ENCODE results near the gene KYNU. TPM values are rescaled to one million over a fixed set of nuclear protein-coding genes. Genes with fewer than 3 reads are reported as not detected.
A peak's percentile ranks its signal among the peaks of the same experiment; 100 is the strongest.
"Not testable (repeated sequence)": the region's sequence is repeated elsewhere in the genome, so short reads cannot be mapped to it uniquely, and the experiment has no call there.

KYNU gene
- total RNA-seq, 8 experiments from 2014 or later: 0.04 to 0.57 (median 0.36) TPM; not detected in 1

GRCh38 chr2:142937347-142937746 is 59.9 kb downstream of the KYNU start:
- no peak for ATAC-seq (replicated peaks in 6 of 8)
- Histone ChIP-seq H3K4me3 (no peak overlapping the region), H3K4me1 (replicated peaks in 1 of 2) (no peaks in the 10 kb centered on the region), H3K27ac (no peak overlapping the region)
- in situ Hi-C loops (cut with MboI; ENCODE audit: low pct_unique_long_range_greater_than_20kb in 2 of 9, low sequenced_read_pairs in 9 of 9, unreplicated experiment in 9 of 9): no loop called here
- 45 to 94% (median 68%) methylated on average over 1 to 3 of the region's 3 CpGs; no CpG with 5 or more reads in 2 of the 10 experiments for WGBS, 10 experiments

GRCh38 chr2:142938240-142938639 is 60.8 kb downstream of the KYNU start:
- WGBS, 10 experiments: 46 to 100% (median 81%) methylated on average over 2 to 5 of the region's 5 CpGs
- no peak for ATAC-seq (replicated peaks in 6 of 8)
- Histone ChIP-seq H3K27ac (no peak overlapping the region), H3K4me1 (replicated peaks in 1 of 2) (no peaks in the 10 kb centered on the region), H3K4me3 (no peak overlapping the region)
- in situ Hi-C loops (cut with MboI; ENCODE audit: low pct_unique_long_range_greater_than_20kb in 2 of 9, low sequenced_read_pairs in 9 of 9, unreplicated experiment in 9 of 9): no loop called here

DNA sequence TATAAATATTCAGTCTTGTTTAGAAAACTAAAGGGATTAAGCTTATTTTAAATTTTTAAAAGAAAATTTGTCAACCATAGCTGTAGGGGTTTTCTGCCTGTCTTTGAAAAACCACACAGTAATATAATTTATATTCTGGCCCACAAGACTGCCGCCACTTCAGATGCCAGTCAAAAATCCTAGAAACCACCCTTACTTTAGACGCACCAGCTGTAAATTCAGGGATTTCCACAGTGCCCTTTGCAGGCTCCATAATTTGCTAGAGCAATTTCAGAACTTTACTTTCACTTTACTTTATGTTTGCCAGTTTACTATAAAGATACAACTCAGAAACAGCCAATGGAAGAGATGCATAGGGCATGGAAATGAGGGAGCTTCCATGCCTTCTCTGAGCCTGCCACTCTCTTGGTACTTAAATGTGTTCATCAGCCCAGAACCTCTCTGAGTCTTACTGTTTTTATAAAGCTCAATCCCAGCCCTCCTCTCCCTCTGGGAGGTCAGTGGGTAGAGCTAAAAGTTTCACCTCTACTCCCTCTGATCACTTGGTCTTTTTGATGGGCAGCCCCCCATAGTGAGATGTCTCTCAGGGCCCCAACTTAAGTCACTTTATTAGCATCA is 63.3 kb downstream of the KYNU start:
- H3K4me1 ChIP-seq (replicated peaks in 1 of 2): no peaks in the 10 kb centered on the region
- ATAC-seq (replicated peaks in 6 of 8): peak in 1 of 8 experiments; percentile 13
- no peak overlapping the region for H3K27ac ChIP-seq
- H3K4me3 ChIP-seq: no peak overlapping the region
- in situ Hi-C loops (cut with MboI; ENCODE audit: low pct_unique_long_range_greater_than_20kb in 2 of 9, low sequenced_read_pairs in 9 of 9, unreplicated experiment in 9 of 9): no loop called here
- WGBS, 10 experiments: 13 to 100% (median 79%) methylated on average over 1 to 2 of the region's 2 CpGs; no CpG with 5 or more reads in 1 of the 10 experiments

GRCh38 chr2:142942690-142943089 is 65.2 kb downstream of the KYNU start:
- Histone ChIP-seq H3K27ac (no peak overlapping the region), H3K4me3 (no peak overlapping the region), H3K4me1 (replicated peaks in 1 of 2) (no peaks in the 10 kb centered on the region)
- 40 to 100% (median 73%) methylated on average over 1 of the region's 1 CpG; no CpG with 5 or more reads in 5 of the 10 experiments for WGBS, 10 experiments
- peak in 3 of 8 experiments; percentile 79 to 93 (median 90) for ATAC-seq (replicated peaks in 6 of 8)
- in situ Hi-C loops (cut with MboI; ENCODE audit: low pct_unique_long_range_greater_than_20kb in 2 of 9, low sequenced_read_pairs in 9 of 9, unreplicated experiment in 9 of 9): no loop called here

GRCh38 chr2:142944264-142944663 is 66.8 kb downstream of the KYNU start:
- Histone ChIP-seq H3K4me1 (replicated peaks in 1 of 2) (no peaks in the 10 kb centered on the region), H3K27ac (no peak overlapping the region), H3K4me3 (no peak overlapping the region)
- ATAC-seq (replicated peaks in 6 of 8): peak; percentile 36 to 78 (median 62)
- in situ Hi-C loops (cut with MboI; ENCODE audit: low pct_unique_long_range_greater_than_20kb in 2 of 9, low sequenced_read_pairs in 9 of 9, unreplicated experiment in 9 of 9): no loop called here

DNA sequence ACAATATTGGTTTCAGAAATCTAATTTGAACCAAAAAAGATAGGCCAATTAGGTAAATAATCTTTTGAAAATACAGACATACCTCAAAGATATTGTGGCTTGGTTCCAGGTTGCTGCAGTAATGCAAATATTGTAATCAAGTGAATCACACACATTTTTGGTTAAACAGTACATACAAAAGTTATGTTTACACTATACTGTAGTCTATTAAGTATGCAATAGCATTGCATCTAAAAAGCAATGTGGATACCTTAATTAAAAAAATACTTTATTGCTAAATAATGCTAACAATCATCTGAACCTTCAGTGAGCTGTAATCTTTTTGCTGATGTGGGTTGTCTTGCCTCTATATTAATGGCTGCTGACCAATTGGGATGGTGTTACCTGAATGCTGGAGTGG is 67.3 kb downstream of the KYNU start:
- Histone ChIP-seq H3K27ac (no peak overlapping the region), H3K4me3 (no peak overlapping the region), H3K4me1 (replicated peaks in 1 of 2) (no peaks in the 10 kb centered on the region)
- no peak for ATAC-seq (replicated peaks in 6 of 8)
- in situ Hi-C loops (cut with MboI; ENCODE audit: low pct_unique_long_range_greater_than_20kb in 2 of 9, low sequenced_read_pairs in 9 of 9, unreplicated experiment in 9 of 9): no loop called here

GRCh38 chr2:142946941-142947340 is 69.5 kb downstream of the KYNU start:
- 60 to 100% (median 68%) methylated on average over 1 of the region's 1 CpG; no CpG with 5 or more reads in 6 of the 10 experiments for WGBS, 10 experiments
- H3K27ac ChIP-seq: no peak overlapping the region
- in situ Hi-C loops (cut with MboI; ENCODE audit: low pct_unique_long_range_greater_than_20kb in 2 of 9, low sequenced_read_pairs in 9 of 9, unreplicated experiment in 9 of 9): no loop called here
- no peaks in the 10 kb centered on the region for H3K4me1 ChIP-seq (replicated peaks in 1 of 2)
- no peak for ATAC-seq (replicated peaks in 6 of 8)
- H3K4me3 ChIP-seq: no peak overlapping the region

DNA sequence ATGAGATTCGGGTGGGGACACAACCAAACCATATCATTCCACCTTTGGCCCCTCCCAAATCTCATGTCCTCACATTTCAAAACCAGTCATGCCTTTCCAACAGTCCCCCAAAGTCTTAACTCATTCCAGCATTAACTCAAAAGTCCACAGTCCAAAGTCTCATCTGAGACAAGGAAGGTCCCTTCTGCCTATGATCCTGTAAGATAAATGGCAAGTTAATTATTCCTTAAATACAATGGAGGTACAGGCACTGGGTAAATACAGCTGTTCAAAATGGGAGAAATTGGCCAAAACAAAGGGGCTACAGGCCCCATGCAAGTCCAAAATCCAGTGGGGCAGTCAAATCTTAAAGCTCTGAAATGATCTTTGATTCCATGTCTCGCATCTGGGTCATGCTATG is 71.3 kb downstream of the KYNU start:
- H3K27ac ChIP-seq; H3K4me1 ChIP-seq (replicated peaks in 1 of 2); ATAC-seq (replicated peaks in 6 of 8); in situ Hi-C loops (cut with MboI; ENCODE audit: low pct_unique_long_range_greater_than_20kb in 2 of 9, low sequenced_read_pairs in 9 of 9, unreplicated experiment in 9 of 9); H3K4me3 ChIP-seq: not testable (repeated sequence)
- WGBS, 10 experiments: 8 to 100% (median 69%) methylated on average over 1 to 2 of the region's 2 CpGs; no CpG with 5 or more reads in 3 of the 10 experiments

- not testable (repeated sequence) for H3K27ac ChIP-seq; H3K4me1 ChIP-seq (replicated peaks in 1 of 2); ATAC-seq (replicated peaks in 6 of 8); H3K4me3 ChIP-seq
- in situ Hi-C loops (cut with MboI; ENCODE audit: low pct_unique_long_range_greater_than_20kb in 2 of 9, low sequenced_read_pairs in 9 of 9, unreplicated experiment in 9 of 9): loop anchor here in 1 of 9 experiments (25.0 kb wide), 1 partner anchor 263 kb away; no protein-coding TSS in a partner anchor
- 69 to 100% (median 96%) methylated on average over 1 to 2 of the region's 2 CpGs; no CpG with 5 or more reads in 4 of the 10 experiments for WGBS, 10 experiments
Observed at GRCh38 chr2:142950323-142950722, 72.9 kb downstream of the KYNU start.

DNA sequence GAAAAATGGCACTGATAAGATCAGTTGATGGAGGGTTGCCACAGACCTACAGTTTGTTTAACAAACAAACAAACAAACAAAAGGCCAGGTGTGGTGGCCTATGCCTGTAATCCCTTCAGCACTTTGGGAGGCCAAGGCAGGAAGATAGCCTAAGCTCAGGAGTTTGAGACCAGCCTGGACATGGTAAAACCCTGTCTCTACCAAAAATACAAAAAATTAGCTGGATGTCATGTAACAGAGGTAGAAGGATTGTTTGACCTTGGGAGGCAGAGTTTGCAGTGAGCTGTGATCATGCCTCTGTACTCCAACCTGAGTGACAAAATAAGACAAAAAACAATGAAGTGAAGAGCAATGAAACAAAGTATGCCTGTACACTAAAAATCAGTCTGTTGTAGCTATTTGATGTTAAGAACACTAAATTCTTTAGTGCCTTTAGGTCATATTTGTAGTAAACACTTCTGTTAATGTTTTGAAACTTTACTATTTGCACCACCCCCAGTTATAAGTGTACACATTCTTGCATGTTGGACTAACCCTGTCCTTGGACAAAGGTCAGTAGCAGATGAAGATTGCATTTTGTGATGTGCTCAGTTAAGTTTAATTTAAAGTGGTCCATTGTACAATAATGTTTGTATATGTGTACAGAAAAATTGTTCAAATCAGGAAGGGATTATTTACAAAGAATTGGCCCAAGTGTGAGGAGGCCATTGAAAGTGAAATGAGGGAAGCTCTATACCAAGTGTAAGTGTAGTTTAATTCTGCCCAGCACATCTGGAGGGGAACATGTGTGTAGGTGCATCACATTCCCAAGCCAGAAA is 73.9 kb downstream of the KYNU start:
- Histone ChIP-seq H3K27ac (no peak overlapping the region), H3K4me1 (replicated peaks in 1 of 2) (no peaks in the 10 kb centered on the region), H3K4me3 (no peak overlapping the region)
- ATAC-seq (replicated peaks in 6 of 8): no peak
- in situ Hi-C loops (cut with MboI; ENCODE audit: low pct_unique_long_range_greater_than_20kb in 2 of 9, low sequenced_read_pairs in 9 of 9, unreplicated experiment in 9 of 9): loop anchor here in 1 of 9 experiments (25.0 kb wide), 1 partner anchor 264 kb away; no protein-coding TSS in a partner anchor

GRCh38 chr2:142952018-142952417 is 74.6 kb downstream of the KYNU start:
- 40 to 100% (median 64%) methylated on average over 1 to 3 of the region's 3 CpGs; no CpG with 5 or more reads in 3 of the 10 experiments for WGBS, 10 experiments
- no peak for ATAC-seq (replicated peaks in 6 of 8)
- Histone ChIP-seq H3K4me1 (replicated peaks in 1 of 2) (no peaks in the 10 kb centered on the region), H3K27ac (no peak overlapping the region), H3K4me3 (no peak overlapping the region)
- in situ Hi-C loops (cut with MboI; ENCODE audit: low pct_unique_long_range_greater_than_20kb in 2 of 9, low sequenced_read_pairs in 9 of 9, unreplicated experiment in 9 of 9): loop anchor here in 1 of 9 experiments (25.0 kb wide), 1 partner anchor 265 kb away; no protein-coding TSS in a partner anchor

DNA sequence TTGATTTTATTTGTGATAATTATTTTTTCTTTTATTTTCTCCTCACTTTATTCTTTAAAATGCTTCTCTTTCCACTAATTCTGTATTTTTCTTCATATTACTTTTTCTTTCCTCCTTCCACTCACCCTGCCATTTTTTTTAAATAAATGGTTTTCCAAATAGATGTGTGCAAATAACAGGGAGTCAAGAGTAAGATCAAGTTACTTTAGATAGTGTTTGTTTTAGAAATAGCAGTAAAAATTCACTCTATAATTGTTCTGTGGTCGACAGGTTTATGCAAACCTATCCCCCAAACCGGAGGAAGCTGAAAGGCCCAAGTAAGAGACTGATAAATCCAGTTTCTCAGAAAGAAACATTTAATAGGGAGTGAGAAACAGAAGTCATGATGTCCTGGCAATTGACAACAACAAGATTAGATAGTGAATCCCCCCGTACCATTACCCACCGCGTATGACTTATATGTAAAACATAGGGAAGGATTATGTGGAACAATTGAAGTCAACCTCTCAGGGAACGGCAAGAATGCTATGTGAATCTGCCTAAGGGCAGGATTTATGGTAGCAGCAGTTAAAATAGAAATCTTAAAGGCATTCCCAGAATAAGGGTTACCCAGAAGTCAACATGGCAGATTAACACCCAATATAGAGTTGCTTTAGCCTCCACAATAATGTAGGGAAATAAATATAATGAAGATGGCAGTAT is 75.5 kb downstream of the KYNU start:
- H3K27ac ChIP-seq: no peak overlapping the region
- H3K4me1 ChIP-seq (replicated peaks in 1 of 2): no peaks in the 10 kb centered on the region
- 21 to 84% (median 67%) methylated on average over 1 to 6 of the region's 6 CpGs for WGBS, 10 experiments
- ATAC-seq (replicated peaks in 6 of 8): peak in 1 of 8 experiments; percentile 79
- H3K4me3 ChIP-seq: no peak overlapping the region
- in situ Hi-C loops (cut with MboI; ENCODE audit: low pct_unique_long_range_greater_than_20kb in 2 of 9, low sequenced_read_pairs in 9 of 9, unreplicated experiment in 9 of 9): loop anchor here in 1 of 9 experiments (25.0 kb wide), 1 partner anchor 266 kb away; no protein-coding TSS in a partner anchor

GRCh38 chr2:142954493-142954892 is 77.0 kb downstream of the KYNU start:
- Histone ChIP-seq H3K27ac (no peak overlapping the region), H3K4me1 (replicated peaks in 1 of 2) (no peaks in the 10 kb centered on the region), H3K4me3 (no peak overlapping the region)
- ATAC-seq (replicated peaks in 6 of 8): no peak
- WGBS, 10 experiments: 20 to 100% (median 86%) methylated on average over 1 of the region's 1 CpG
- in situ Hi-C loops (cut with MboI; ENCODE audit: low pct_unique_long_range_greater_than_20kb in 2 of 9, low sequenced_read_pairs in 9 of 9, unreplicated experiment in 9 of 9): loop anchor here in 1 of 9 experiments (25.0 kb wide), 1 partner anchor 267 kb away; no protein-coding TSS in a partner anchor

All from motor neuron (in vitro differentiated cells).